OCI-LY1 (cell line): ENCODE results near the gene TMEM272.

ENCODE experiments used
- H2AFZ ChIP-seq: fragments of 200-600 bp; sonication (generic), shearing (Covaris generic); 2 replicates; pipeline ENCODE4 v1.6.0; 2014; ENCODE audit warnings: antibody characterized with exemption, mild to moderate bottlenecking, low read length
- H3F3A ChIP-seq: fragments of 200-600 bp; sonication (generic), shearing (Covaris generic); 2 replicates; pipeline ENCODE4 v1.6.0; 2014; ENCODE audit warnings: mild to moderate bottlenecking, antibody characterized with exemption, low read length, moderate library complexity; ENCODE audit not compliant: insufficient read depth
- H3K27ac ChIP-seq: fragments of 200-600 bp; sonication (generic); 2 replicates; pipeline ENCODE4 v1.5.1; 2014; ENCODE audit warnings: low read length, mixed run types, mild to moderate bottlenecking, low read depth; ENCODE audit not compliant: poor library complexity, severe bottlenecking
- H3K27me3 ChIP-seq: fragments of 200-600 bp; sonication (generic); 2 replicates; pipeline ENCODE4 v1.6.0; 2014; ENCODE audit warnings: antibody characterized with exemption, mild to moderate bottlenecking, low read length, moderate library complexity; ENCODE audit not compliant: insufficient read depth
- H3K36me3 ChIP-seq: fragments of 200-600 bp; sonication (generic); 2 replicates; pipeline ENCODE4 v1.6.1; 2014; ENCODE audit warnings: mild to moderate bottlenecking, antibody characterized with exemption, low read length, moderate library complexity, mixed read lengths; ENCODE audit not compliant: insufficient read depth
- H3K4me1 ChIP-seq: fragments of 200-600 bp; sonication (generic); 2 replicates; pipeline ENCODE4 v1.5.1; 2014; ENCODE audit warnings: mild to moderate bottlenecking, low read length, moderate library complexity; ENCODE audit not compliant: insufficient read depth, severe bottlenecking
- H3K4me2 ChIP-seq: fragments of 200-600 bp; sonication (generic), shearing (Covaris generic); 2 replicates; pipeline ENCODE4 v1.6.1; 2014; ENCODE audit warnings: low read length
- H3K4me3 ChIP-seq: fragments of 200-600 bp; sonication (generic); 2 replicates; pipeline ENCODE4 v1.5.1; 2014; ENCODE audit warnings: low read length, low read depth, mild to moderate bottlenecking, mixed read lengths; ENCODE audit not compliant: poor library complexity, severe bottlenecking
- H3K79me2 ChIP-seq: fragments of 200-600 bp; shearing (Covaris generic); 2 replicates; pipeline ENCODE4 v1.6.1; 2016; ENCODE audit warnings: mixed run types, low read length, mixed read lengths; ENCODE audit not compliant: insufficient read depth
- H3K9ac ChIP-seq: fragments of 200-600 bp; sonication (generic), shearing (Covaris generic); 2 replicates; pipeline ENCODE4 v1.6.1; 2014; ENCODE audit warnings: mild to moderate bottlenecking, low read length, mixed read lengths
- H3K9me2 ChIP-seq: fragments of 200-600 bp; sonication (generic), shearing (Covaris generic); 2 replicates; pipeline ENCODE4 v1.6.1; 2014; ENCODE audit warnings: low read depth, mild to moderate bottlenecking, low read length, mixed read lengths
- H3K9me3 ChIP-seq: fragments of 200-600 bp; shearing (Covaris generic); 2 replicates; pipeline ENCODE4 v1.6.1; 2014; ENCODE audit warnings: low read length, mixed read lengths
- H4K20me1 ChIP-seq: fragments of 200-600 bp; sonication (generic), shearing (Covaris generic); 2 replicates; pipeline ENCODE4 v1.6.0; 2016; ENCODE audit warnings: mild to moderate bottlenecking, low read length; ENCODE audit not compliant: insufficient read depth
- CTCF ChIP-seq: fragments of 200-600 bp; sonication (generic), shearing (Covaris generic); IDR thresholded peaks from 2 replicates; pipeline ENCODE4 v1.5.1; 2017; ENCODE audit warnings: mild to moderate bottlenecking, antibody characterized with exemption, low read length, moderate library complexity, mixed read lengths
- EZH2 ChIP-seq: fragments of 200-600 bp; sonication (generic), shearing (Covaris generic); IDR thresholded peaks from 2 replicates; pipeline ENCODE4 v1.8.0; 2017; ENCODE audit warnings: borderline replicate concordance, mixed run types, mild to moderate bottlenecking, antibody characterized with exemption, low read length, moderate library complexity, mixed read lengths

TMEM272 gene

GRCh38 chr13:51781246-51782022 is 63.5 kb downstream of the TMEM272 start:
- Histone ChIP-seq H3K9me3 (no peaks in the 10 kb centered on the region), H3K4me1 (peaks cover 8% of the 10 kb centered on the region), H3K4me2 (no peak overlapping the region), H3K9me2 (no peaks in the 10 kb centered on the region), H3K9ac (no peak overlapping the region), H3K27ac (no peak overlapping the region), H3K4me3 (no peak overlapping the region), H3K27me3 (no peaks in the 10 kb centered on the region; the same call in 1 of the 2 replicates), H2AFZ (no peak overlapping the region), H4K20me1 (no peaks in the 10 kb centered on the region), H3K79me2 (no peaks in the 10 kb centered on the region), H3K36me3 (no peaks in the 10 kb centered on the region), H3F3A (no peaks in the 10 kb centered on the region)
- TF ChIP-seq EZH2, result no peak
- peak; percentile 38; the same call in 1 of the 2 replicates for TF ChIP-seq CTCF

DNA sequence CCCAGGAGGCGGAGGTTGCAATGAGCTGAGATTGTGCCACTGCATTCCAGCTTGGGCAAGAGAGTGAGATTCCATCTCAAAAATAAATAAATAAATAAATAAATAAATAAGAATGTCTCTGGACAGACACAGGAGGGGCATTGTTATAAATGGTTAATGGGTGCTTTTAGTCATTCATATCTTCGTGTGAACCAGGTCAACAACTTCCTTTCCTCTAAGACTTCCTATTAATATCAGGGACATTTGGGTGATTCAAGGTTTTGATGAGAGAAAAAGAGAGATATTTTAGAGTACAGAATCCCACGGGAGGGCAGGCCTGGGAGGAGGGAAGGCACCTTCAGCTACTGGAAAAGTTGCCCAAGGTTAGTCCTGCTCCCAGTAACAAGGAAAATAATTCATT is 64.9 kb downstream of the TMEM272 start:
- H3K9ac ChIP-seq, result no peak overlapping the region
- H4K20me1 ChIP-seq, result no peaks in the 10 kb centered on the region
- no peak overlapping the region for H3K4me3 ChIP-seq
- no peak overlapping the region for H3K4me2 ChIP-seq
- no peak overlapping the region for H2AFZ ChIP-seq
- H3K36me3 ChIP-seq, result no peaks in the 10 kb centered on the region
- no peak for TF ChIP-seq EZH2
- no peak for TF ChIP-seq CTCF
- no peak overlapping the region for H3K27ac ChIP-seq
- H3K9me3 ChIP-seq, result no peaks in the 10 kb centered on the region
- H3K27me3 ChIP-seq, result no peaks in the 10 kb centered on the region; the same call in 1 of the 2 replicates
- no peaks in the 10 kb centered on the region for H3F3A ChIP-seq
- no peaks in the 10 kb centered on the region for H3K9me2 ChIP-seq
- H3K4me1 ChIP-seq, result peaks cover 8% of the 10 kb centered on the region
- H3K79me2 ChIP-seq, result no peaks in the 10 kb centered on the region

- no peak overlapping the region for H3K9ac ChIP-seq
- no peaks in the 10 kb centered on the region for H3K36me3 ChIP-seq
- H3K27me3 ChIP-seq, result no peaks in the 10 kb centered on the region; the same call in 1 of the 2 replicates
- H3F3A ChIP-seq, result no peaks in the 10 kb centered on the region
- no peaks in the 10 kb centered on the region for H3K79me2 ChIP-seq
- no peak overlapping the region for H3K4me3 ChIP-seq
- H3K4me1 ChIP-seq, result peaks cover 8% of the 10 kb centered on the region
- no peak overlapping the region for H2AFZ ChIP-seq
- no peak overlapping the region for H3K27ac ChIP-seq
- H3K9me2 ChIP-seq, result no peaks in the 10 kb centered on the region
- no peak overlapping the region for H3K4me2 ChIP-seq
- no peaks in the 10 kb centered on the region for H4K20me1 ChIP-seq
- H3K9me3 ChIP-seq, result no peaks in the 10 kb centered on the region
- TF ChIP-seq EZH2, result no peak
- no peak for TF ChIP-seq CTCF
These were observed 66.6 kb downstream of the TMEM272 start for GRCh38 chr13:51778392-51778791.
